Measurements from ENCODE around the gene ZC2HC1B. TPM values are rescaled to one million over a fixed set of nuclear protein-coding genes. Genes with fewer than 3 reads are reported as not detected.

Gene ZC2HC1B
- total RNA-seq, 4 donors from 2014 or later, result not detected

- intact Hi-C loops (cut with DNase I; ENCODE audit: low total_unique reads), result no loop called here
- no peak for TF ChIP-seq POLR2A (IDR thresholded peaks at IDR 0.05)
- TF ChIP-seq CTCF (IDR thresholded peaks at IDR 0.05), result no peak
- no peak overlapping the region for H3K4me3 ChIP-seq (ENCODE audit: low read depth, poor library complexity, severe bottlenecking)
- 58 to 63% methylated on average over 6 of the region's 6 CpGs for WGBS, 2 donors
- DNase-seq (ENCODE audit: low spot score in 2 of 2), result no peak
Observed at GRCh38 chr6:143970456-143971218, 106.4 kb downstream of the ZC2HC1B start.

GRCh38 chr6:143971482-143972205, 107.4 kb downstream of the ZC2HC1B start:
- intact Hi-C loops (cut with DNase I; ENCODE audit: low total_unique reads), result no loop called here
- TF ChIP-seq POLR2A (IDR thresholded peaks at IDR 0.05), result no peak
- TF ChIP-seq CTCF (IDR thresholded peaks at IDR 0.05), result no peak
- DNase-seq (ENCODE audit: low spot score in 2 of 2), result no peak
- 64% methylated on average over 4 of the region's 4 CpGs for WGBS, 2 donors
- no peak overlapping the region for H3K4me3 ChIP-seq (ENCODE audit: low read depth, poor library complexity, severe bottlenecking)

GRCh38 chr6:143973097-143973966, 109.1 kb downstream of the ZC2HC1B start:
- no peak for DNase-seq (ENCODE audit: low spot score in 2 of 2)
- intact Hi-C loops (cut with DNase I; ENCODE audit: low total_unique reads), result no loop called here
- TF ChIP-seq CTCF (IDR thresholded peaks at IDR 0.05) (no peak), POLR2A (IDR thresholded peaks at IDR 0.05) (no peak)
- WGBS, 2 donors, result 76 to 81% methylated on average over 13 of the region's 13 CpGs
- H3K4me3 ChIP-seq (ENCODE audit: low read depth, poor library complexity, severe bottlenecking), result no peak overlapping the region

GRCh38 chr6:143974089-143974488, 109.8 kb downstream of the ZC2HC1B start:
- TF ChIP-seq POLR2A (IDR thresholded peaks at IDR 0.05) (no peak), CTCF (IDR thresholded peaks at IDR 0.05) (no peak)
- no peak overlapping the region for H3K4me3 ChIP-seq (ENCODE audit: low read depth, poor library complexity, severe bottlenecking)
- 78 to 81% methylated on average over 8 of the region's 8 CpGs for WGBS, 2 donors
- intact Hi-C loops (cut with DNase I; ENCODE audit: low total_unique reads), result no loop called here
- no peak for DNase-seq (ENCODE audit: low spot score in 2 of 2)

GRCh38 chr6:143976806-143977349, 112.6 kb downstream of the ZC2HC1B start:
- intact Hi-C loops (cut with DNase I; ENCODE audit: low total_unique reads), result no loop called here
- DNase-seq (ENCODE audit: low spot score in 2 of 2), result no peak
- no peak overlapping the region for H3K4me3 ChIP-seq (ENCODE audit: low read depth, poor library complexity, severe bottlenecking)
- WGBS, 2 donors, result 78 to 81% methylated on average over 3 of the region's 3 CpGs
- no peak for TF ChIP-seq POLR2A (IDR thresholded peaks at IDR 0.05)
- no peak for TF ChIP-seq CTCF (IDR thresholded peaks at IDR 0.05)
